Stimulated activated CD8-positive, alpha-beta memory T cell treated with anti-CD3 and anti-CD28 coated beads, Interleukin-7, amount 100 ng/mL, for 1 hour (primary cell): ENCODE results near the gene NOCT.
"Not testable (repeated sequence)": the region's sequence is repeated elsewhere in the genome, so short reads cannot be mapped to it uniquely, and the experiment has no call there.

Experiments used
- DNase-seq, 2 donors: peaks; one replicate each; pipeline ENCODE4 v3.0.0-alpha.2; 2020; ENCODE audit warnings: low read depth in 2 of 2

NOCT gene

GRCh38 chr4:139011225-139011950 lies 4.2 kb upstream of the NOCT start:
- no peak for DNase-seq

- DNase-seq: no peak
Observed at GRCh38 chr4:139014371-139015268, 961 bp upstream of the NOCT start.

- peak in 1 of 2 donors; percentile 6 for DNase-seq
Observed at GRCh38 chr4:139015948-139016471, 429 bp downstream of the NOCT start.

- DNase-seq: no peak
Observed at GRCh38 chr4:139017861-139018260, 2.3 kb downstream of the NOCT start.

GRCh38 chr4:139018501-139018900 lies 2.9 kb downstream of the NOCT start:
- DNase-seq: no peak

GRCh38 chr4:139018971-139019758 lies 3.6 kb downstream of the NOCT start:
- no peak for DNase-seq

GRCh38 chr4:139020384-139020783 lies 4.8 kb downstream of the NOCT start:
- DNase-seq: no peak

GRCh38 chr4:139021071-139021470 lies 5.5 kb downstream of the NOCT start:
- not testable (repeated sequence) for DNase-seq

GRCh38 chr4:139022835-139023234 lies 7.3 kb downstream of the NOCT start:
- no peak for DNase-seq

GRCh38 chr4:139024686-139025085 lies 9.1 kb downstream of the NOCT start:
- DNase-seq: no peak

- DNase-seq: no peak
Observed at GRCh38 chr4:139025841-139026240, 10.3 kb downstream of the NOCT start.

- no peak for DNase-seq
Observed at GRCh38 chr4:139027776-139028175, 12.2 kb downstream of the NOCT start.

- DNase-seq: no peak
Observed at GRCh38 chr4:139028191-139028661, 12.6 kb downstream of the NOCT start.

- DNase-seq: not testable (repeated sequence)
Observed at GRCh38 chr4:139029866-139030363, 14.3 kb downstream of the NOCT start.

GRCh38 chr4:139030614-139031235 lies 15.1 kb downstream of the NOCT start:
- peak; percentile 44 to 54 for DNase-seq

- DNase-seq: no peak
Observed at GRCh38 chr4:139035650-139036049, 20.1 kb downstream of the NOCT start.

GRCh38 chr4:139036885-139037284 lies 21.3 kb downstream of the NOCT start:
- no peak for DNase-seq

GRCh38 chr4:139038874-139039443 lies 23.4 kb downstream of the NOCT start:
- DNase-seq: no peak

- no peak for DNase-seq
Observed at GRCh38 chr4:139042981-139043460, 27.4 kb downstream of the NOCT start.

GRCh38 chr4:139044291-139044690 lies 28.7 kb downstream of the NOCT start:
- DNase-seq: no peak

GRCh38 chr4:139048026-139048425 lies 32.4 kb downstream of the NOCT start:
- no peak for DNase-seq
